ENCODE data around the gene NTN1. TPM values are rescaled to one million over a fixed set of nuclear protein-coding genes. Genes with fewer than 3 reads are reported as not detected.

Gene NTN1
- total RNA-seq, 2 experiments from 2014 or later: 1.2 to 1.3 TPM

- no peaks in the 10 kb centered on the region for H3K9me3 Mint-ChIP-seq
- H3K4me1 Mint-ChIP-seq (ENCODE audit: low read depth): peaks cover 29% of the 10 kb centered on the region
- H3K27ac Mint-ChIP-seq: peak overlapping the region; percentile 94
- POLR2A ChIA-PET: interaction anchor here (0.8 to 1.7 kb wide), 10 partner anchors 8 to 278 kb away, joined by 3 to 7 read pairs (median 4); no protein-coding TSS in a partner anchor
- intact Hi-C loops (cut with micrococcal nuclease): no loop called here
- CTCF ChIA-PET: interaction anchor here (0.9 to 2.2 kb wide), 5 partner anchors 16 to 158 kb away, joined by 3 to 9 read pairs (median 3); no protein-coding TSS in a partner anchor
- TF ChIP-seq CTCF (IDR thresholded peaks at IDR 0.05): no peak
- H3K36me3 Mint-ChIP-seq (ENCODE audit: low read depth): peaks cover 5% of the 10 kb centered on the region
- H3K4me3 Mint-ChIP-seq: peak overlapping the region; percentile 33
- no peaks in the 10 kb centered on the region for H3K27me3 Mint-ChIP-seq
- DNase-seq (peak; percentile 77), ATAC-seq (peak; percentile 94)
Observed at GRCh38 chr17:9273428-9274391, 252.4 kb downstream of the NTN1 start.

- Mint-ChIP-seq H3K27me3 (no peaks in the 10 kb centered on the region), H3K9me3 (no peaks in the 10 kb centered on the region), H3K36me3 (ENCODE audit: low read depth) (peaks cover 5% of the 10 kb centered on the region), H3K4me3 (no peak overlapping the region), H3K27ac (peak overlapping the region; percentile 52), H3K4me1 (ENCODE audit: low read depth) (peaks cover 29% of the 10 kb centered on the region)
- ChIA-PET CTCF (interaction anchor here (1.0 to 2.2 kb wide), 3 partner anchors 11 to 159 kb away, joined by 4 to 9 read pairs (median 4); no protein-coding TSS in a partner anchor), POLR2A (interaction anchor here (1.3 to 1.5 kb wide), 2 partner anchors 9 to 15 kb away, joined by 3 to 7 read pairs; no protein-coding TSS in a partner anchor)
- TF ChIP-seq CTCF (IDR thresholded peaks at IDR 0.05): no peak
- ATAC-seq: no peak
- no peak for DNase-seq
- intact Hi-C loops (cut with micrococcal nuclease): no loop called here
Observed at GRCh38 chr17:9274973-9275372, 253.7 kb downstream of the NTN1 start.

GRCh38 chr17:9279893-9280292, 258.6 kb downstream of the NTN1 start:
- ATAC-seq (no peak), DNase-seq (no peak)
- Mint-ChIP-seq H3K27ac (no peak overlapping the region), H3K9me3 (no peaks in the 10 kb centered on the region), H3K4me1 (ENCODE audit: low read depth) (peaks cover 4% of the 10 kb centered on the region), H3K36me3 (ENCODE audit: low read depth) (peaks cover 5% of the 10 kb centered on the region), H3K27me3 (no peaks in the 10 kb centered on the region), H3K4me3 (no peak overlapping the region)
- TF ChIP-seq CTCF (IDR thresholded peaks at IDR 0.05): no peak
- CTCF ChIA-PET: interaction anchor here (2.9 kb wide), 1 partner anchor 12 kb away, joined by 9 read pairs; no protein-coding TSS in a partner anchor
- POLR2A ChIA-PET: interaction anchor here (0.7 kb wide), 1 partner anchor 218 kb away, joined by 3 read pairs; no protein-coding TSS in a partner anchor
- intact Hi-C loops (cut with micrococcal nuclease): no loop called here

- H3K9me3 Mint-ChIP-seq: no peaks in the 10 kb centered on the region
- ChIA-PET POLR2A (no interaction called here), CTCF (interaction anchor here (0.9 kb wide), 1 partner anchor 41 kb away, joined by 3 read pairs; no protein-coding TSS in a partner anchor)
- no peak for DNase-seq
- no peak overlapping the region for H3K27ac Mint-ChIP-seq
- no peak for TF ChIP-seq CTCF (IDR thresholded peaks at IDR 0.05)
- no peaks in the 10 kb centered on the region for H3K27me3 Mint-ChIP-seq
- intact Hi-C loops (cut with micrococcal nuclease): no loop called here
- no peak for ATAC-seq
- no peak overlapping the region for H3K4me3 Mint-ChIP-seq
- peaks cover 11% of the 10 kb centered on the region for H3K4me1 Mint-ChIP-seq (ENCODE audit: low read depth)
- H3K36me3 Mint-ChIP-seq (ENCODE audit: low read depth): no peaks in the 10 kb centered on the region
Observed at GRCh38 chr17:9283909-9284308, 262.6 kb downstream of the NTN1 start.

- Mint-ChIP-seq H3K4me3 (no peak overlapping the region), H3K4me1 (ENCODE audit: low read depth) (peaks cover 21% of the 10 kb centered on the region), H3K9me3 (no peaks in the 10 kb centered on the region), H3K36me3 (ENCODE audit: low read depth) (no peaks in the 10 kb centered on the region), H3K27me3 (no peaks in the 10 kb centered on the region), H3K27ac (no peak overlapping the region)
- no peak for TF ChIP-seq CTCF (IDR thresholded peaks at IDR 0.05)
- ChIA-PET POLR2A (interaction anchor here (0.9 kb wide), 1 partner anchor 11 kb away, joined by 3 read pairs; no protein-coding TSS in a partner anchor), CTCF (no interaction called here)
- ATAC-seq (no peak), DNase-seq (no peak)
- intact Hi-C loops (cut with micrococcal nuclease): no loop called here
Observed at GRCh38 chr17:9284884-9285283, 263.6 kb downstream of the NTN1 start.

Measured in activated CD8-positive, alpha-beta T cell treated with anti-CD3 and anti-CD28 coated beads for 36 hours (primary cell).